Measurements from ENCODE around the gene RUVBL1.

The RUVBL1 gene

GRCh38 chr3:128100638-128101037 lies 23.0 kb downstream of the RUVBL1 start:
- H3K4me3 ChIP-seq (ENCODE audit: low read depth, low read length) = no peak overlapping the region
- H3K27ac ChIP-seq (ENCODE audit: low read depth, low read length) = no peak overlapping the region
- no peaks in the 10 kb centered on the region for H3K9me3 ChIP-seq (ENCODE audit: control insufficient read depth, insufficient read depth, low read length)
- peaks cover 90% of the 10 kb centered on the region for H3K36me3 ChIP-seq (ENCODE audit: control insufficient read depth, insufficient read depth, low read length)
- no peaks in the 10 kb centered on the region for H3K27me3 ChIP-seq (ENCODE audit: control insufficient read depth, insufficient read depth, low read length)
- peaks cover 29% of the 10 kb centered on the region for H3K4me1 ChIP-seq (ENCODE audit: control insufficient read depth, insufficient read depth, low read length)
- no peak overlapping the region for H3K9ac ChIP-seq (ENCODE audit: low read depth, low read length)

DNA sequence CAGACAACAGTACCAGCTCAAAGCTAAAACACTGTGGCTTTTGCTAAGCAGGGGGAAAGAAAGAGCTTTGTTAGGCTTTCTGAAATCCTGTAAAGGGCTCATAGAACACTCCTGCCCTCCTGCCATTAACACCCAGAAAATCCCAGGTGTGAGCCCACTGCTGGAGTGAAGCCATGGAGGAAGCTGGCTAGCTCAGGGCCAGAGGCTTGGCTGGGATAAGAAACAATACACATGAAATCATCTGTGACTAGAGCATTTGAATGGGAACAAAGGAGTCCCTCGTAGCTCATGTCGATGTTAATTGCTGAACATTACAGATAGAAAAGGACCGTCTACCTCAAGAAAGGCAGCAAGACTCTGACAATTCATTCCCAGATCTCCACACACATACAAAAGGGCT lies 23.5 kb downstream of the RUVBL1 start:
- H3K4me3 ChIP-seq (ENCODE audit: low read depth, low read length) = no peak overlapping the region
- peaks cover 34% of the 10 kb centered on the region for H3K4me1 ChIP-seq (ENCODE audit: control insufficient read depth, insufficient read depth, low read length)
- no peaks in the 10 kb centered on the region for H3K9me3 ChIP-seq (ENCODE audit: control insufficient read depth, insufficient read depth, low read length)
- H3K9ac ChIP-seq (ENCODE audit: low read depth, low read length) = no peak overlapping the region
- H3K27me3 ChIP-seq (ENCODE audit: control insufficient read depth, insufficient read depth, low read length) = no peaks in the 10 kb centered on the region
- H3K27ac ChIP-seq (ENCODE audit: low read depth, low read length) = no peak overlapping the region
- H3K36me3 ChIP-seq (ENCODE audit: control insufficient read depth, insufficient read depth, low read length) = peaks cover 90% of the 10 kb centered on the region

DNA sequence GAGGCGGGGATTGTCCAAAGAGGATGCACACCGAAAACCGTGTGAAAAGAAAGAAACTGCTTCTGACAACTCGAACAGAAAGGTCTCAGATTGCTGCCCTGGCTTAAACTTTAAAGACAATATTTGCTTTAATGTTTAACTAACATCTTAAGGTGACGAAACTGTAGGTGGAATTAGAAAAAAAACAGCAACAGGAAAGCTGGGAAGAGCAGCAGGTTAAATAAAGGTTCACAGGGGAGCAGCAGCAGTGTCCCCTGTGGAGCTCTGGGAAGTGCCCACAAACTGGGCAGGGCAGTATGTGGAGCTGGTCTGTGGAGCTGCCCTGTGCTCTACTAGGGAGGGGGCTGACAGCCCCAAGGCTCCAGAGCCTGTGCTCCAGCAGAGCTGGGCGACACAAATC lies 25.4 kb downstream of the RUVBL1 start:
- peak overlapping the region; percentile 25 for H3K27ac ChIP-seq (ENCODE audit: low read depth, low read length)
- no peak overlapping the region for H3K9ac ChIP-seq (ENCODE audit: low read depth, low read length)
- no peaks in the 10 kb centered on the region for H3K27me3 ChIP-seq (ENCODE audit: control insufficient read depth, insufficient read depth, low read length)
- peaks cover 91% of the 10 kb centered on the region for H3K36me3 ChIP-seq (ENCODE audit: control insufficient read depth, insufficient read depth, low read length)
- peaks cover 37% of the 10 kb centered on the region for H3K4me1 ChIP-seq (ENCODE audit: control insufficient read depth, insufficient read depth, low read length)
- H3K4me3 ChIP-seq (ENCODE audit: low read depth, low read length) = no peak overlapping the region
- no peaks in the 10 kb centered on the region for H3K9me3 ChIP-seq (ENCODE audit: control insufficient read depth, insufficient read depth, low read length)

- Histone ChIP-seq H3K9me3 (ENCODE audit: control insufficient read depth, insufficient read depth, low read length) (no peaks in the 10 kb centered on the region), H3K36me3 (ENCODE audit: control insufficient read depth, insufficient read depth, low read length) (peaks cover 81% of the 10 kb centered on the region), H3K27me3 (ENCODE audit: control insufficient read depth, insufficient read depth, low read length) (no peaks in the 10 kb centered on the region), H3K4me3 (ENCODE audit: low read depth, low read length) (0 out of 2 replicates have a peak overlapping the region, but pooled peaks have one; percentile 30), H3K9ac (ENCODE audit: low read depth, low read length) (no peak overlapping the region; the same call in 1 of the 2 replicates), H3K4me1 (ENCODE audit: control insufficient read depth, insufficient read depth, low read length) (peaks cover 43% of the 10 kb centered on the region), H3K27ac (ENCODE audit: low read depth, low read length) (peak overlapping the region; percentile 62)
Measured at GRCh38 chr3:128095222-128095703, 28.3 kb downstream of the RUVBL1 start.

- Histone ChIP-seq H3K4me1 (ENCODE audit: control insufficient read depth, insufficient read depth, low read length) (peaks cover 43% of the 10 kb centered on the region), H3K4me3 (ENCODE audit: low read depth, low read length) (no peak overlapping the region), H3K9me3 (ENCODE audit: control insufficient read depth, insufficient read depth, low read length) (no peaks in the 10 kb centered on the region), H3K9ac (ENCODE audit: low read depth, low read length) (no peak overlapping the region), H3K36me3 (ENCODE audit: control insufficient read depth, insufficient read depth, low read length) (peaks cover 74% of the 10 kb centered on the region), H3K27me3 (ENCODE audit: control insufficient read depth, insufficient read depth, low read length) (no peaks in the 10 kb centered on the region), H3K27ac (ENCODE audit: low read depth, low read length) (no peak overlapping the region)
Measured at GRCh38 chr3:128094295-128095151, 29.1 kb downstream of the RUVBL1 start.

GRCh38 chr3:128091586-128091985 lies 32.0 kb downstream of the RUVBL1 start:
- Histone ChIP-seq H3K27ac (ENCODE audit: low read depth, low read length) (no peak overlapping the region), H3K36me3 (ENCODE audit: control insufficient read depth, insufficient read depth, low read length) (peaks cover 68% of the 10 kb centered on the region), H3K4me3 (ENCODE audit: low read depth, low read length) (no peak overlapping the region)

DNA sequence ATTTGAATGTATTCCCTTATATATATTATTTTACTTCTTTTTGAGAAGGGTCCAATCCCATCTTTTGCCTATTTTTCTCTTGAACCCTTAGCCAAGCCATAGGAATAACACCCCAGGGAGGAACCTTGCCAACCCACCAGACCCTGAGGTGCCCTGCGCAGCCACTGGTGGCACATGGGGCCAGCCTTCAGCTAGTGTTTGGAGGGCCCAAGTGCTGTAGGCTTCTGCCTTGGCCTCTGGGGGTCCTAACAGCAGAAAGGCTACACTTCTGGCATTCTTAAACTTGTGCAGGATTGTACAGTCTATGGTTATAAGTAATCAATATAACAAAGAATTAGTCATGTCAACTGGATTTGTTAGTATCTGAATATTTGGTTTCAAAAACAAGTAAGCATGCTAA lies 34.5 kb downstream of the RUVBL1 start:
- no peaks in the 10 kb centered on the region for H3K9me3 ChIP-seq (ENCODE audit: control insufficient read depth, insufficient read depth, low read length)
- H3K36me3 ChIP-seq (ENCODE audit: control insufficient read depth, insufficient read depth, low read length) = peaks cover 72% of the 10 kb centered on the region
- H3K27ac ChIP-seq (ENCODE audit: low read depth, low read length) = no peak overlapping the region
- no peak overlapping the region for H3K9ac ChIP-seq (ENCODE audit: low read depth, low read length)
- H3K27me3 ChIP-seq (ENCODE audit: control insufficient read depth, insufficient read depth, low read length) = no peaks in the 10 kb centered on the region
- peaks cover 6% of the 10 kb centered on the region; the same call in 1 of the 2 replicates for H3K4me1 ChIP-seq (ENCODE audit: control insufficient read depth, insufficient read depth, low read length)
- H3K4me3 ChIP-seq (ENCODE audit: low read depth, low read length) = no peak overlapping the region

More at GRCh38 chr3:128091586-128091985, 32.0 kb downstream of the RUVBL1 start:
- Histone ChIP-seq H3K27me3 (ENCODE audit: control insufficient read depth, insufficient read depth, low read length) (no peaks in the 10 kb centered on the region), H3K9me3 (ENCODE audit: control insufficient read depth, insufficient read depth, low read length) (no peaks in the 10 kb centered on the region), H3K4me1 (ENCODE audit: control insufficient read depth, insufficient read depth, low read length) (peaks cover 21% of the 10 kb centered on the region), H3K9ac (ENCODE audit: low read depth, low read length) (no peak overlapping the region)

- no peak overlapping the region for H3K4me3 ChIP-seq (ENCODE audit: low read depth, low read length)
- H3K27ac ChIP-seq (ENCODE audit: low read depth, low read length) = no peak overlapping the region
- no peaks in the 10 kb centered on the region for H3K9me3 ChIP-seq (ENCODE audit: control insufficient read depth, insufficient read depth, low read length)
- H3K27me3 ChIP-seq (ENCODE audit: control insufficient read depth, insufficient read depth, low read length) = no peaks in the 10 kb centered on the region
- H3K4me1 ChIP-seq (ENCODE audit: control insufficient read depth, insufficient read depth, low read length) = no peaks in the 10 kb centered on the region
- no peak overlapping the region for H3K9ac ChIP-seq (ENCODE audit: low read depth, low read length)
- peaks cover 90% of the 10 kb centered on the region for H3K36me3 ChIP-seq (ENCODE audit: control insufficient read depth, insufficient read depth, low read length)
Measured at GRCh38 chr3:128084675-128085021, 39.0 kb downstream of the RUVBL1 start.

DNA sequence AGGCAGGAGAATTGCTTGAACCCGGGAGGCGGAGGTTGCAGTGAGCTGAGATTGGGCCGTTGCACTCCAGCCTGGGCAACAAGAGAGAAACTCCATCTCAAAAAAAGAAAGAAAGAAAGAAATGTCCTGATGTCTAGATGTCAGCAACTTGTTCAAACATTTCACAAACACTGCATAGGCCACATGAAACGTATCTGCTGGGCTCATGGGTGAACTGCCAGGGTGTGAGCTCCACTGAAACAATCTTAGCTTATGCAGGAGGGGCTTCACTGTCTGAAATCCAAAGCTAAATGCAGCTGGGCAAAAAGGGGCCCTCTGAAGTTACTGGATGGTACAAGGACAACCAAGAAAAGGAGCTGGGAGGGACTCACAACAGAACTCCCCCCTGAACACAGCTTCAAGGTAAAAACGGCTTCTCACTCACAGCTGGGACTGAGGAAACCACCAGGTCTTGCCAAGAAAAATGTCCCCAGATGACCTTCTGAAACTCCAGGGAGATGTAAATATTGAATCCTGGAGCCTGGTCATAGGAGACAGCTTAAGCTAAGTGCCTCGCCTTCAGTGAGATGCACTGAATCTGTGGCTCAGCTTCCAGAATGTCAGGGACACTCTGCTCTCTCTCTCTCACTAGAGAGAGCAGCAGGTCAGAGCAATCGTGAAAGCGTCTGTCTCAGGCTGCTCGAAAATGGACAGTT lies 39.5 kb downstream of the RUVBL1 start:
- no peaks in the 10 kb centered on the region for H3K27me3 ChIP-seq (ENCODE audit: control insufficient read depth, insufficient read depth, low read length)
- H3K4me1 ChIP-seq (ENCODE audit: control insufficient read depth, insufficient read depth, low read length) = no peaks in the 10 kb centered on the region
- no peaks in the 10 kb centered on the region for H3K9me3 ChIP-seq (ENCODE audit: control insufficient read depth, insufficient read depth, low read length)
- H3K9ac ChIP-seq (ENCODE audit: low read depth, low read length) = no peak overlapping the region
- H3K36me3 ChIP-seq (ENCODE audit: control insufficient read depth, insufficient read depth, low read length) = peaks cover 91% of the 10 kb centered on the region
- no peak overlapping the region for H3K27ac ChIP-seq (ENCODE audit: low read depth, low read length)
- no peak overlapping the region for H3K4me3 ChIP-seq (ENCODE audit: low read depth, low read length)

DNA sequence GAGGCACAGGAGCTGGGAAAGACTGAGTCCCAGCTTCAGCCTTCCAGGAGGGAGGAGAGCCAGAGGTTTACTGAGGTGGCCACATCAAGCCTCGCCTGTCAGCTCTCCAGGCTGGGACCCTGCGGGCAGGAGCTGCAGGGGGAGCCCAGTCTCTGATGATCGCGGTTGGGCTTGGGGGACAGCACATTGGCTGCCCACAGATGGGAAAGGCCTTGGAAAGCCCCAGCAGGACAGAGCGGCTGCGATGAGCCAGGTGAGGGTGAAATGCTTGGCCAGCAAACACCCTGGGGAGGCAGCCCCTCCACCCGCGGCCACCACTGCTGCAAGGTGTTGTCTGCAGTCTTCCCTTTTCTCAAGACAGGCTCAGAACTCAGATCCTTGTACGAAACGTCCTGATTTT lies 40.2 kb downstream of the RUVBL1 start:
- Histone ChIP-seq H3K9me3 (ENCODE audit: control insufficient read depth, insufficient read depth, low read length) (no peaks in the 10 kb centered on the region), H3K27ac (ENCODE audit: low read depth, low read length) (no peak overlapping the region), H3K4me3 (ENCODE audit: low read depth, low read length) (no peak overlapping the region), H3K27me3 (ENCODE audit: control insufficient read depth, insufficient read depth, low read length) (no peaks in the 10 kb centered on the region), H3K36me3 (ENCODE audit: control insufficient read depth, insufficient read depth, low read length) (peaks cover 93% of the 10 kb centered on the region), H3K9ac (ENCODE audit: low read depth, low read length) (no peak overlapping the region), H3K4me1 (ENCODE audit: control insufficient read depth, insufficient read depth, low read length) (no peaks in the 10 kb centered on the region)

DNA sequence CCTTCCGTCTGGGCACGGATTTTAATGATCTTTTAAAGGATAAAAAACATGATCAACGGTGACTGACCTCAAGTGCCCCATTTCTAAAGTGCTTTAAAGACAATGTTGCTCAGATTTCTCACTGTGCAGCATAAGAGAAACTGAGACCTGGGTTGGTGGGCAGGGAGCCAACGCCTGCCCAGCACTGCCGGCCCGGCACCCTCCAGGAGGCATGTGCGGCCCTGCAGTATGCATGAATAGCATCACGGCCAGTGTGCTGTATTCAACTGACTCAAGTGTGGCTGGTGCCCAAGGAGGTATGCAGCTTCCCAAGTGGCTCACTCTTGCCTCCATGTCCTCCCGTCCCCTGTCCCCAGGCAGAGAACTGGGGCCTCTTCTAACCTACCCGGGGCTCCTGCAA lies 41.1 kb downstream of the RUVBL1 start:
- Histone ChIP-seq H3K9ac (ENCODE audit: low read depth, low read length) (no peak overlapping the region), H3K4me3 (ENCODE audit: low read depth, low read length) (no peak overlapping the region), H3K36me3 (ENCODE audit: control insufficient read depth, insufficient read depth, low read length) (peaks cover 89% of the 10 kb centered on the region), H3K9me3 (ENCODE audit: control insufficient read depth, insufficient read depth, low read length) (no peaks in the 10 kb centered on the region), H3K27ac (ENCODE audit: low read depth, low read length) (no peak overlapping the region), H3K27me3 (ENCODE audit: control insufficient read depth, insufficient read depth, low read length) (no peaks in the 10 kb centered on the region), H3K4me1 (ENCODE audit: control insufficient read depth, insufficient read depth, low read length) (no peaks in the 10 kb centered on the region)

All from HUES48 (cell line).